NCI-H1105 (cell line): ENCODE measurements around the gene EPB41.
"Not testable (repeated sequence)": the region's sequence is repeated elsewhere in the genome, so short reads cannot be mapped to it uniquely, and the experiment has no call there.

Experiments
- DNase-seq: peaks from one replicate; lab custom pipeline; 2025; lab: John Stamatoyannopoulos, UW

EPB41 gene

DNA sequence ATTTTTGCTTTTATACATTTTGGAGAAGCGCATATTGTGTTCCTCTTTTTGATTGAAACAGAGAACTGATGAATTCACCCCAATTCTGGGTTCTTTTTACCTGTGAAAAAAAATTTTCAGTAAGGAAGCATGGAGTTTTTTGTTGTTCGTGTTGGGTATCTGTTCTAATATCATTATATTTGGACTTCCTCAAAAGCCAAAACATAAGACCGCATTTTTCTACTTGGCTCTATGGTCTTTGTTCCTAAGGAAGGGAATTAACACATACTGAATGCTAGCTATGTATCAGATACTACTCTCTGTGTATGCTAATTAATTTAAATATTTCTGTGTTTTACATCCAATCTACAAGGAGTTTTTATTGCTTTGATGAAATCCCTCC is 12.9 kb downstream of the EPB41 start:
- no peak for DNase-seq

DNA sequence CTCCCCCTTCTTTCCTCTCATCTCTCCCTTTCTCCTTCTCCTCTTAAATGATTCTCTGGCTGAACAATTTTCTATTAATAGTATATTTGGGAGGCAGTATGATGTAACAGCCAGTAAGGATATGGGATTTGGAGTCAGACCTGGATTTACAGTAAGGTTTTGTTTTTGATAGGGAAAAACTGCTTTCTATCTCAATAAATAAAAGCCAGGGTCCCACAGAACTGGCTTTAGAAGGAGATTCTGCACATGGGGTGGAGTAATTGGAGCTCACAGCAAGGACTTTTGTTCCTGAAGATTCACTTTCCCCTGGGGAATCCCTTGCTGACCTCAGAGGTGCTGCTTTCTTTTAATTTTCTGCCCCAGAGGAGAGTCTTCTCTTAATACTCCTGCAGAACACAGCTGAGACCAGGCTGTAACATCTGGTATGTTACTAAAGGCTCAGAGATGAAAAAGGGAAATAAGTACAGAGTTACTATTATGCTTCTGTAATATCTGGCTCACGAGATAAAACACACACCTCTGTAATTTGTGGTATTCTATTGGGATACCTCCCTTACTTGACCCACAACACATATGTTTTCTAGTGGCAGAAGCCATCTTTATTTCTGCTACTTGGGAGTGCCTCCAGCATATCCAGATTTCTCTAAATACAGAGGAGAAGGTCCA is 13.4 kb downstream of the EPB41 start:
- no peak for DNase-seq

DNA sequence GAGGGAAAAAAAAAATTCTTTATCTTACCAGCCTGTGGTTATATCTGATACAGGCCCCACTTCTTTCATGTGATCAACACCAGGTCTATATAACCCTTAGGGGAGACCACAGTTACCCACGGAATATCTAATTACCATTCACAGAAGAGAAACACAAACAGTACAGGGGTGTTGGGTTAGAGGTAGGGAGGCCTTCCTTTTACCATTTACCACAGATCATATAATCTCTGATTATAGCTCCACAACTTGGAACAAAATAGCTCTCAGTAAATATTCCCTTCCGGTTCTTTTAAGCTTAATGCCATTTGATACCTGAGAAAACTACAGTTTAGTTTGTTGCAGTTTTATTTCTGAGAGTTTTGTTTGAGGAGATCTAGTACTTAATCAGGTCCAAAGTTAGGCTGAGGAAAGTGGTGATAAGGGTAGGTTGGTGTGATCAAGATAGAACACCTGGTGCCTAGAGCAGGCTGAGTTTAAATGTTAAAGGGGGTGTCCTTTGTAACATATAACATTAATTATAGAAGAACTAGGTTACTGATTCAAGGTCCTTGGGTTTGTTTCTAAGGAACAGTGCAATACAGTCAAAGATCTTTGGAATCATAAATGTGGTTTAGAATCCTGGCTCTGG is 14.1 kb downstream of the EPB41 start:
- DNase-seq, result no peak

DNA sequence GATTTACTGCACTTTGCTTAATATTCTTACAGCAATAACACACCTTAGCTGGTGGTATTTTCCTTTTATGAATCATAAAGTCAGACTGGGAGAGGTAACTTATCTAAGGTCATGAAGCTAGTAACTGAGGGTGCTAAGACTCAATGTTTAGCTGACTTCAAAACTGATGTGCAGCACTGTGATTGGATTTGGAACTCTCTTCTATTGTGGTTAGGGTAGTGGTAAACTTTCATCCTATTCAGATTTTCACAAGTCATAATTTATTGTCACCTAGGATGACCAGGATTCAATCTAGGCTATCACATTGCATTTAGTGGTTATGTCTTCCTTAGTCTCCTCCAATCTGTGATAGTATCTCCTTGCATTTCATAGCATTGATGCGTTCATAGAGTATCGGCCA is 18.9 kb downstream of the EPB41 start:
- no peak for DNase-seq

DNA sequence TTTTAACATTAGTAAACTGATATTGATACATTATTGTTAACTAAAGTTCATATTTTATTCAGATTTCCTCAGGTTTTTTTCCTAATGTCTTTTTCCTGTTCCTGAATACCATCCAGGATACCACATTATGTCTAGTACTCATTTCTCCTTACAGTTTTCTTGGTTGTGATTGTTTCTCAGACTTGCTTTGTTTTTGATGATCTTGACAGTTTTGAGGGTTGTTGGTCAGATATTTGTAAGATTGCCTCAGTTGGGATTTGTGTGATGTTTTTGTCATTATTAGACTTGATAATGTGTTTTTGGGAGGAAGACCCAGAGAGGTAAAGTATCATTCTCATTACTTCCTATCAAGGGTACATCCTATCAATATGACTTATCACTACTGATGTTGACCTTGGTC is 19.5 kb downstream of the EPB41 start:
- no peak for DNase-seq

DNA sequence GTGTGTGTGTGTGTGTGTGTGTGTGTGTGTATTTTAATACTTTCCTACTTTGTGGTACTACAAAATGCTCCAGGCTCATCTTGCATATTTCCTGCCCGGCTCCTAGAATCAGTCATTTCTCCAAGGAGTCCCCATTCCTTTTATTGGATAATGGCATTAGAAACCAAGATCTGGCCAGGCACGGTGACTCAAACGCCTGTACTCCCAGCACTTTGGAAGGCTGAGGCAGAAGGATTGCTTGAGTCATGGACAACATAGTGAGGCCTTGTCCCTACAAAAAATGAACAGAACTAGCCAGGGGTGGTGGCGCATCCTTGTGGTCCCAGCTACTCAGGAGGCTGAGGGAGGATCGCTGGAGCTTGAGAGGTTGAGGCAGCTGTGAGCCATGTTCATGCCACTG is 20.3 kb downstream of the EPB41 start:
- DNase-seq, result no peak

DNA sequence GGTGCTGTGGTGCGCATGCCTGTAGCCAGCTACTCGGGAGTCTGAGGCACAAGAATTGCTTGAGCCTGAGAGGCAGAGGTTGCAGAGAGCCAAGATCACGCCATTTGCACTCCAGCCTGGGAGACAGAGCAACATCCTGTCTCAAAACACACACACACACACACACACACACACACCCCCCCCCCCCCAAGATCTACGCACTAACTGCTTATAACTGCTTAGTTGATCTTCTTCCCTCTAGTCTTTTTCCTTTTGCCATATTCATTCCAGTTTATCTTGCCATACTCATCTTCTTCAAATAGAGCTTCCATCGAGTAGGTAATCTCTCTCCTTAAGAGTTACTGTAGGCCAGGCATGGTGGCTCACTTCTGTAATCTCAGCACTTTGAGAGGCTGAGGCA is 20.9 kb downstream of the EPB41 start:
- no peak for DNase-seq

DNA sequence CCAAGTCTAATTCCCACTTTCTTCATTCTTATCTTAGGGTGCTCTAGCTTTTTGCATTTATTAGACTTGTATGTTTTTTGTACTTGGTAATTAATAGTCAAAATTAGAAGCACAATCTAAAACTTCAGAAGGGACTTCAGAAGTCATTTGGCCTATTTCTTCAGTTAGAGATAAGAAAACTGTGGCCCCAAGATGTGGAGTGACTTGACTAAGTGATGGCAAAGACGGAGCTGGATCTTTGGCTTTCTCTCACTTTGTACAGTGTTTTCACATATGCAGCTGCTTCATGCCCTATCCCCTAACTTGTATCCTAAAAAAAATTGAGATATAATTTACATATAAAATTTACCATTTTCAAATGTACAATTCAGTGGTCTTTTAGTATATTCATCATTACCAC is 21.7 kb downstream of the EPB41 start:
- DNase-seq, result no peak

DNA sequence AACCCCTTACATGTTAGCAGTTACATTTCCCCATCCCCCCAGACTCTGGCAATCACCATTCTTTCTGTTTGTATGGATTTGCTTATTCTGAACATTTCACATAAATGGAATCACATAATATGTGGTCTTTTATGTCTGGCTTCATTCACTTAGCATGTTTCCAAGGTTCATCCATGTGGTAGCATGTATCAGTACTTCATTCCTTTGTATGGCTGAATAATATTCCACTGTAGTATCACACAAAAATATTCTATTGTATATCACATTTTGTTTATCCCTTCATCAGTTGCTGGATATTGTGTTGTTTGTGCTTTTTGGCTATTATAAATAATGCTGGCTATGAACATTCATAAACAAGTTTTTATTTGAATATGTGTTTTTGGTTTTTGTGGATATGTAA is 22.2 kb downstream of the EPB41 start:
- no peak for DNase-seq

DNA sequence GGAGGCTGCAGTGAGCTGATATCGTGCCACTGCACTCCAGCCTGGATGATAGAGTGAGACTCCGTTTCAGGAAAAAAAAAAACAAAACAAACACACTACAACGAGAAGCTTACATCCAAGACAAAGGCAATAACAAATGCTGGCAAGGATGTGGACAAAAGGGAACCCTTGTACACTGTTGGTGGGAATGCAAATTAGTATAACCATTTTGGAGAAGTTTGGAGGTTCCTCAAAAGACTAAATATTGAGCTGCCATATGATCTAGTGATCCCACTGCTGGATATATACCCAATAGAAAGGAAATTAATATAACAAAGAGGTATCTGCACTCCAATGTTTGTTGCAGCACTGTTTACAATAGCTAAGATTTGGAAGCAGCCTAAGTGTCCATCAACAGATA is 29.2 kb downstream of the EPB41 start:
- not testable (repeated sequence) for DNase-seq

DNA sequence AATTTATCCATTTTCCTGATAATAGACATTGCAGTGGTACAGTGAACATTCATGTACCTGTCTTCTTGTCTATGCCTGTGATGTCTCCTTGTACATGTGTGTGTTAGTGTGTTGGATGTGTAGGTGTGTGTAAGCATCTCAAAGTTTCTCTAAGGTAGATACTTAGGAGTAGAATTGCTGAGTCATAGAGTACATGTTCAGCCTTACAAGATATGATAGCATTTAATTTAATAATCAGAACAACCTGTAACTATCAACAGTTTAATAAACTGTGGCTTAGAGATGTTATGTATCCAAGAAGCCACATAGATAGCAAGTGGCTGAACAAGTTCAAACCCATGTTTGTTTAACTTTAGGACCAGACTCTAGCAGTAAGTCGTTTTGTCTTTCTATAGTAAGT is 35.6 kb downstream of the EPB41 start:
- no peak for DNase-seq

DNA sequence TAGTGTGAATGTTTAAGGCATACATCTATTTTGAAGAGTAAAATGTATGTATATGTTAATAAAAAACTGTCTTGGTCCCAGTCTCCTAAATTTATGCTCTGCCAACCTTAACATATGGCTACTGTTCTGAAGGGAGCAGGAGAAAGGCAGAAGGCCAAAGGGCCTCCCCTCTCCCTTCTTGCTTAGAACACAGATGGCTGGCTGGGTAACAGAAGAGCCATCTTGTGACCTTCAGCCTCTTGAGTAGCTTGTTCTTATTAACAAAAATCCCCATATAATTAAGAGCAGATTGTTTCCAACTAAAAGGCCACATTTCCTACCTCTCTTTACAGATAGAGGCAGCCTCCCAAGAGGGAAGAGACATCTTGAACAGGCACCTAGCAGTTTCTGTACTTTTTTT is 36.1 kb downstream of the EPB41 start:
- DNase-seq, result no peak

DNA sequence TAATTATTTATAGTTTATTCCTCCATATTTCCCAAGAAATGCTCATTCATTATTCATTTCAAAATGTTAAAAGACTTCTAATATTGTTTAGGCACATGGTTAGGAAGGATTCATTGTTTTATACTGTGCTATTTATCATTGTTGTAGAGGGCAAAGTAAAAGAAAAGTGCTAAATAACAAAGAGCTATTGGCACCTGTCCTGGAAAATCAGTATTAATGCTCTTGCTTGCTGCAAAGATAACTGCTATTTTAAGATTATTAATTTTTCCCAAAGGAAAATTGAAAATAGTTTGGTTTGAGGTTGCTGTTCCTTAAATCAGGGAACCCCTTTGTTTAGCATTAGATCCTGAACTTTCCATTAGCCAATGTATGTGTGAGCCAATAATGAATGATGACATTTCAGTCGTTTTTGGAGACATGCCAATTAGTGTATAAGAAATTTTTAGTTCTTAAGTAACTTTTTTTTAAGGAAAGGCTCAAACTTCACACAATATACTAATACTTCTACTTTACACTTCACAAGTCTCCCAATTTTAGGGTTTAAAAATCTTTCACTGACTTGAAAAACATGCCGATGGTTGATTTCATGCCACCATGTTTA is 39.9 kb downstream of the EPB41 start:
- DNase-seq, result no peak

DNA sequence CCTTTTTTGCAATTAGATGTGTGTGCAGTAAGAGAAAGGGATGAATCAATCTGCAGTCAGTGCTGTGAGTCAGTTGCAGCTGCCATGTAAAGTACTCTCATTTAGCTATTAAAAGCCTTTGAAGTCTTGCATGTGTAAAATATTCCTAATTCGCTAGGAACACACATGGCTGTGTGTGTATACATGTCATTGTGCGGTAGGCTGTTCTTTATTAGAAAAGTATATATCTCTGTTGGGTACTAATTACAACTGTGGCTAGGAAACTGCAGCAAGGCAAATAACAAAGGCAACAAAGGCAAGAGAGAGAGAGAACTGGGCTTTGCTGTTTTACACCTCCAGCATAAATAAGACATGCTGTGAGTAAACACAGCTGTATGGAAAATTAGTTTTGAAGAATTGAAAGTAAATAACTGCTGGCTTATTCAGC is 41.7 kb downstream of the EPB41 start:
- peak; percentile 87 for DNase-seq

DNA sequence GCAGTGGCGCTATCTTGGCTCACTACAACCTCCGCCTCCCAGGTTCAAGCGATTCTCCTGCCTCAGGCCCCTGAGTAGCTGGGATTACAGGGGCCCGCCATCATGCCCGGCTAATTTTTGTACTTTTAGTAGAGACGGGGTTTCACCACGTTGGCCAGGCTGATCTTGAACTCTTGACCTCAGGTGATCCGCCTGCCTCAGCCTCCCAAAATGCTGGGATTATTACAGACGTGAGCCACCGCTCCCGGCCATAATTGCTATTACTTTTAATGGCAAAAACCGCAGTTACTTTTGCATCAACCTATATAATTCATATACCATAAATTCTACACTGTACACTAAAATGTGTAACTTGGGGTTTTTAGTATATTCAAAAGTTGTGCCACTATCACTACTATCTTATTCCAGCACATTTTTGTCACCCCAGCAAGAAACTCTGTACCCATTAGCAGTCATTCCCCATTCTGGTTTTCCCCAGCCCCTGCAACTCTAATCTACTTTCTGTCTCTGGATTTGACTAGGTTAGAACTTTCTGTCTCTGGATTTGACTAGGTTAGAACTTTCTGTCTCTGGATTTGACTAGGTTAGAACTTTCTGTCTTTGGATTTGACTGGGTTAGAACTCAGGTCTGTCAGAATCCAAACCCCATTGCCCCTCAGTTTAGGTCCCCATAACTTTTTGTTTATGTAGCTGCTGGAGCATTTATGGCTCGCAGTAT is 47.9 kb downstream of the EPB41 start:
- not testable (repeated sequence) for DNase-seq

DNA sequence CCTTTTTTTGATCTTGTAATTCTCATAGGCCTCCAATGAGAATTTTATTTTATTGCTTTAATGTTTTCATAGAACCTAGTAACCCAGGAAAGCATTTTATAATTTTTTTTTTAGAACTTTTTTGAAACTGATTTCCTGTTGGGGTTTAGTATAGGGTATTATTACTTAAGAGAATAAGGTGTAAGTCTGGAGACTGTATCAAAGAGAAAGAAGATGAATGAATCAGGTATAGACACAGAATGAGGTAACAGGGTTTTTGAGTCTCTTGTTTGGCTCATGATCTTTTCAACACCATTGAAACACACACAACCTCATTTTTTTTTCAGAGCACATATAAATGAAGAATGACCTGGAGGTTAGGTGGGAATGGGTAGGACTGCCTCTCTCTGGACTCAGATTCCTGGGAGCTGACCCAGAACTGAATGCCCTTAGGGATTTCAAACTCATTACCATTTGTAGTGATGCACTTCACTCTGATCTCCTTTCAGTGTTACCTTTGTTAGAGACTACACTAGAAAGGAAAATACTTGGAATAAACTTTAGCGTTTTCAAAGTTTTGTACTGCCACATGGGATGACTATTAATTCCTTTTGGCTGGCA is 51.0 kb downstream of the EPB41 start:
- no peak for DNase-seq

DNA sequence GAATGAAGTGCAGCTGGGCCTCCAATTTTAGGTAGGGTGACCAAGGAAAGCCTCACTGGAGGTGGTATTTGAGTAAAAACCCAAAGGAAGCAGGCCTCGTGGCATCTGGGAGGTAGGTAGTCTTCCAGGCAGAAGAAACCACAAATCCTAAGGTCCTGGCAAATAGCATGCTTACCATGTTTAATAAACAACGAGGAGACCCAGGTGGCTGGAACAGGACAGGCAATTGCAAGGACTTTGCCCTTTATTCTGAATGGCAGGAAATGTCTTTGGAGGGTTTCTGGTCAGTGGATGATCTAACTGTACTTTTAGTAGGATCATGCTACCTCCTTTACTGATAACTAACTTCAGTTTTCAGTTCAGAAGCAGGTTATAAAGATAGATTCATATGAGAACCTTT is 52.2 kb downstream of the EPB41 start:
- no peak for DNase-seq

DNA sequence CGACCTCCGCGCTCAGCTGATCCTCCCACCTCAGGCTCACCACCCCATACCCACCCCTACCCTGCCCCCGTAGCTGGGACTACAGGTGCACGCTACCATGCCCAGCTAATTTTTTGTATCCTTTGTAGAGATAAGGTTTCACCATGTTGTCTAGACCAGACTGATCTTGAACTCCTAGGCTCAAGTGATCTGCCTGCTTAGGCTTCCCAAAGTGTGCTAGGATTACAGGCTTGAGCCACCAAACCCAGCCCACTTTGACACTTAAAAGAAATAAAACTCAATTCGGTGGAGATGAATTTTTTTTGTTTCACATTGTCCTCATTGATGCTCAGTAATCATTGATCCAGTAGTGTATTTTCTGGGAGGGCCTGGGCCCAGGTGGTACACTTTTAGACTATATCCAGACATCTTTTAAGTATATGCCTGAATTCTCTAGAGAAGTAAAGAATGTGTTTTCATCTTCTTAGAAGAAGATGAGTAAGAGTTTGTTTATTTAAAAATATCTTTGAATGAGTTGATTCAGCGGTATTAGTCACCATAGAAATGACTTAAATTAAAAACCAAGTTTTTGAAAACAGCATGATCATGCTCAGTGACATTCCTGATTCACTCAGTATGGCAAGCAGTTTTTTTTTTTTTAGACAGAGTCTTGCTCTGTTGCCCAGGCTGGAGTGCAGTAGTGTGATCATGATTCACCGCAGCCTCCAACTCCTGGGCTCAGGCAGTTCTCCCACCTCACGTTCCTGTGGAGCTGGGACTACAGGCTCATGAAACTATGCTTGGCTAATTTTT is 57.8 kb downstream of the EPB41 start:
- no peak for DNase-seq

DNA sequence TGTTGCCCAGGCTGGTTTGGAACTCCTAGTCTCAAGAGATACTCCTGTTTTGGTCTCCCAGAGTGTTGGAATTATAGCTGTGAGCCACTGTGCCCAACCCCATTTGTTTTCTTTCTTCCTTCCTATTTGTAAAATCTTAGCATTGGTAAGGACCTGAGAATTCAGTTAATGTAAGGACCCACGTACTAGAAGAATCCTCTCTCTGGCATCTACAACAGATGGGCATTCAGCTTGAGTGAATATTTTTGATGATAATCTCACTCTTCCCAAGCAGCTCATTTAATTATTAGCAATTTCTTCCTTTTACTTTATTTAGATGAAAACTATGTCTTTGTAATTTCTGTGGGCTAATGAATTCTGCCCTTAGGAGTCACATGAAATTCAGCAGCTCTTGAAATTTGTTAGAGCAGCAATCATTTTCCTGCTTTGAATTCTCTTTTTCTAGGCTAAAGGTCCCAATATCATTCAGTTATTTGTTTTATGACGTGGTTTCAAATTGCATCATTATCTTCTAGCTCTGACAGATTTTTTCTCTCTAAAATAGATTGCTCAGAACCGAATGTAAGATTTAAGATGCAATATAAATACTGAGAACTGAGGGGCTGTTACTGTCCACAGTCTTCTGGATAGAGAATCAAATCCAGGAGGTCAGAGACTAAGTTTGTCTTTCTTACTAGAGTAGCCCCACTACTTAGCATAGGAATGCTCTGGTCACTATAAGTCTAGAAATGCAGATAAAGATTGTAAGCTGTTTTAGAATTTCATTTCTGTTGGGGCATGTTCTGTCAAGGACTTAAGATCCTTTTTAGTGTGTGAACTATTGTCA is 59.4 kb downstream of the EPB41 start:
- DNase-seq, result no peak

DNA sequence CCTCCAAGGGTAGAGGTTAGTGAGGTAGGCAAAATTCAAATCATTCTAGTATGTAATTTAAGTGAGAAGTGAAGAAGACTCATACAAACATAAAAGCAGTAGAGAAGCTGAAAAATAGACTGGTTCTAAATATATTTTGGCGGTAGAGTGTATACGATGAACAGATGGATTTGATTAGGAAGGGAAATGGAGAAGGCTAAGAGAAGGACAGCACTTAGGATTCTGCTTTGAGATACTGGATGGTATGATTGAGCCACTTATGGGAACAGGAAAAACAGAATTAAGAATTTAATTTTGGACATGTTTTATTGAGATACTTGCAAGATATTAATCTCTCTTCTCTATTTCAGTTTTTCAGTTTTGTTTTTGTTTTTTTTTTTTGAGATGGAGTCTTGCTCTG is 60.1 kb downstream of the EPB41 start:
- no peak for DNase-seq

DNA sequence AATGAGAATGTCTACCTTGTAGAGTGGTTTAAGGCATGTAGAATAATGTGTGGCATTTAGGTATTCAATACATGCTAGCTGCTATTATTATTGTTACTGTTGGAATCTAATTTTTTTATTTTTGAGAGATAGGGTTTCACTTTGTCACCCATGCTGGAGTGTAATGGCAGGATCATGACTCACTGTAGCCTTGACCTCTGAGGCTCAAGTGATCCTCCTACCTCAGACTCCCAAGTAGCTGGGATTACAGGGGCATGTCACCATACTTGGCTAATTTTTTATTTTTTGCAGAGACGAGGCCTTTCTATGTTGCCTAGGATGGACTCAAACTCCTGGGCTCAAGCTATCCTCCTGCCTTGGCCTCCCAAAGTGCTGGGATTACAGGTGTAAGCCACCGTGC is 61.9 kb downstream of the EPB41 start:
- no peak for DNase-seq
